OCI-LY1 (cell line): ENCODE data around the gene CSNK2A3.

ENCODE experiments used
- H2AFZ ChIP-seq: fragments of 200-600 bp; sonication (generic), shearing (Covaris generic); 2 replicates; pipeline ENCODE4 v1.6.0; 2014; ENCODE audit warnings: antibody characterized with exemption, mild to moderate bottlenecking, low read length
- H3F3A ChIP-seq: fragments of 200-600 bp; sonication (generic), shearing (Covaris generic); 2 replicates; pipeline ENCODE4 v1.6.0; 2014; ENCODE audit warnings: mild to moderate bottlenecking, antibody characterized with exemption, low read length, moderate library complexity; ENCODE audit not compliant: insufficient read depth
- H3K27ac ChIP-seq: fragments of 200-600 bp; sonication (generic); 2 replicates; pipeline ENCODE4 v1.5.1; 2014; ENCODE audit warnings: low read length, mixed run types, mild to moderate bottlenecking, low read depth; ENCODE audit not compliant: poor library complexity, severe bottlenecking
- H3K27me3 ChIP-seq: fragments of 200-600 bp; sonication (generic); 2 replicates; pipeline ENCODE4 v1.6.0; 2014; ENCODE audit warnings: antibody characterized with exemption, mild to moderate bottlenecking, low read length, moderate library complexity; ENCODE audit not compliant: insufficient read depth
- H3K36me3 ChIP-seq: fragments of 200-600 bp; sonication (generic); 2 replicates; pipeline ENCODE4 v1.6.1; 2014; ENCODE audit warnings: mild to moderate bottlenecking, antibody characterized with exemption, low read length, moderate library complexity, mixed read lengths; ENCODE audit not compliant: insufficient read depth
- H3K4me1 ChIP-seq: fragments of 200-600 bp; sonication (generic); 2 replicates; pipeline ENCODE4 v1.5.1; 2014; ENCODE audit warnings: mild to moderate bottlenecking, low read length, moderate library complexity; ENCODE audit not compliant: insufficient read depth, severe bottlenecking
- H3K4me2 ChIP-seq: fragments of 200-600 bp; sonication (generic), shearing (Covaris generic); 2 replicates; pipeline ENCODE4 v1.6.1; 2014; ENCODE audit warnings: low read length
- H3K4me3 ChIP-seq: fragments of 200-600 bp; sonication (generic); 2 replicates; pipeline ENCODE4 v1.5.1; 2014; ENCODE audit warnings: low read length, low read depth, mild to moderate bottlenecking, mixed read lengths; ENCODE audit not compliant: poor library complexity, severe bottlenecking
- H3K79me2 ChIP-seq: fragments of 200-600 bp; shearing (Covaris generic); 2 replicates; pipeline ENCODE4 v1.6.1; 2016; ENCODE audit warnings: mixed run types, low read length, mixed read lengths; ENCODE audit not compliant: insufficient read depth
- H3K9ac ChIP-seq: fragments of 200-600 bp; sonication (generic), shearing (Covaris generic); 2 replicates; pipeline ENCODE4 v1.6.1; 2014; ENCODE audit warnings: mild to moderate bottlenecking, low read length, mixed read lengths
- H3K9me2 ChIP-seq: fragments of 200-600 bp; sonication (generic), shearing (Covaris generic); 2 replicates; pipeline ENCODE4 v1.6.1; 2014; ENCODE audit warnings: low read depth, mild to moderate bottlenecking, low read length, mixed read lengths
- H3K9me3 ChIP-seq: fragments of 200-600 bp; shearing (Covaris generic); 2 replicates; pipeline ENCODE4 v1.6.1; 2014; ENCODE audit warnings: low read length, mixed read lengths
- H4K20me1 ChIP-seq: fragments of 200-600 bp; sonication (generic), shearing (Covaris generic); 2 replicates; pipeline ENCODE4 v1.6.0; 2016; ENCODE audit warnings: mild to moderate bottlenecking, low read length; ENCODE audit not compliant: insufficient read depth
- CTCF ChIP-seq: fragments of 200-600 bp; sonication (generic), shearing (Covaris generic); IDR thresholded peaks from 2 replicates; pipeline ENCODE4 v1.5.1; 2017; ENCODE audit warnings: mild to moderate bottlenecking, antibody characterized with exemption, low read length, moderate library complexity, mixed read lengths
- EZH2 ChIP-seq: fragments of 200-600 bp; sonication (generic), shearing (Covaris generic); IDR thresholded peaks from 2 replicates; pipeline ENCODE4 v1.8.0; 2017; ENCODE audit warnings: borderline replicate concordance, mixed run types, mild to moderate bottlenecking, antibody characterized with exemption, low read length, moderate library complexity, mixed read lengths

The CSNK2A3 gene

GRCh38 chr11:11346303-11346702, 6.7 kb downstream of the CSNK2A3 start:
- no peak overlapping the region for H3K4me2 ChIP-seq
- H3K9me2 ChIP-seq = no peaks in the 10 kb centered on the region

GRCh38 chr11:11345099-11345498, 8.0 kb downstream of the CSNK2A3 start:
- no peak overlapping the region for H3K27ac ChIP-seq
- H3K9me3 ChIP-seq = no peaks in the 10 kb centered on the region
- H3K4me3 ChIP-seq = no peak overlapping the region
- H3K36me3 ChIP-seq = no peaks in the 10 kb centered on the region
- H3K9me2 ChIP-seq = no peaks in the 10 kb centered on the region
- no peak for TF ChIP-seq EZH2
- H3K79me2 ChIP-seq = no peaks in the 10 kb centered on the region
- no peak overlapping the region for H3K9ac ChIP-seq
- H3K4me2 ChIP-seq = no peak overlapping the region
- no peaks in the 10 kb centered on the region for H4K20me1 ChIP-seq
- H3K4me1 ChIP-seq = no peaks in the 10 kb centered on the region
- H3F3A ChIP-seq = no peaks in the 10 kb centered on the region
- no peak overlapping the region for H2AFZ ChIP-seq
- H3K27me3 ChIP-seq = no peaks in the 10 kb centered on the region

More at GRCh38 chr11:11346303-11346702, 6.7 kb downstream of the CSNK2A3 start:
- Histone ChIP-seq H3K4me1 (no peaks in the 10 kb centered on the region), H3K9ac (no peak overlapping the region), H3K4me3 (no peak overlapping the region), H4K20me1 (no peaks in the 10 kb centered on the region), H3K79me2 (no peaks in the 10 kb centered on the region), H3K9me3 (no peaks in the 10 kb centered on the region), H2AFZ (no peak overlapping the region), H3K27me3 (no peaks in the 10 kb centered on the region), H3K27ac (no peak overlapping the region), H3F3A (no peaks in the 10 kb centered on the region), H3K36me3 (no peaks in the 10 kb centered on the region)
- no peak for TF ChIP-seq EZH2
- no peak for TF ChIP-seq CTCF

- H2AFZ ChIP-seq = no peak overlapping the region
- H3F3A ChIP-seq = no peaks in the 10 kb centered on the region
- no peak overlapping the region for H3K4me2 ChIP-seq
- no peaks in the 10 kb centered on the region for H3K9me2 ChIP-seq
- no peak for TF ChIP-seq EZH2
- TF ChIP-seq CTCF = no peak
- H3K27me3 ChIP-seq = no peaks in the 10 kb centered on the region
- no peaks in the 10 kb centered on the region for H3K36me3 ChIP-seq
- H3K79me2 ChIP-seq = no peaks in the 10 kb centered on the region
- no peaks in the 10 kb centered on the region for H3K9me3 ChIP-seq
- no peak overlapping the region for H3K27ac ChIP-seq
- H4K20me1 ChIP-seq = no peaks in the 10 kb centered on the region
- H3K4me1 ChIP-seq = no peaks in the 10 kb centered on the region
- H3K9ac ChIP-seq = no peak overlapping the region
- no peak overlapping the region for H3K4me3 ChIP-seq
These were observed 9.0 kb downstream of the CSNK2A3 start for GRCh38 chr11:11344045-11344444.

GRCh38 chr11:11338304-11338703, 14.7 kb downstream of the CSNK2A3 start:
- Histone ChIP-seq H3K27ac (no peak overlapping the region), H3K9me2 (no peaks in the 10 kb centered on the region), H3K79me2 (no peaks in the 10 kb centered on the region), H4K20me1 (no peaks in the 10 kb centered on the region), H3K4me3 (no peak overlapping the region), H3K9ac (no peak overlapping the region), H3K27me3 (no peaks in the 10 kb centered on the region), H2AFZ (no peak overlapping the region), H3K4me2 (no peak overlapping the region), H3K36me3 (no peaks in the 10 kb centered on the region), H3F3A (no peaks in the 10 kb centered on the region), H3K9me3 (no peaks in the 10 kb centered on the region), H3K4me1 (no peaks in the 10 kb centered on the region)
- TF ChIP-seq EZH2 (no peak), CTCF (no peak)
